HL-60 (cell line): ENCODE measurements around the gene ATP1A2.

Experiments
- POLR2AphosphoS5 ChIP-seq: IDR thresholded peaks from 2 replicates; pipeline ENCODE4 v1.6.1; 2012; ENCODE audit warnings: low read depth
- TF ChIP-seq, protein P1 (sequence below): IDR thresholded peaks from one replicate; pipeline ENCODE4 v1.5.1; 2011; ENCODE audit warnings: low read length, control low read depth, inconsistent platforms; ENCODE audit not compliant: insufficient read depth

DNA sequence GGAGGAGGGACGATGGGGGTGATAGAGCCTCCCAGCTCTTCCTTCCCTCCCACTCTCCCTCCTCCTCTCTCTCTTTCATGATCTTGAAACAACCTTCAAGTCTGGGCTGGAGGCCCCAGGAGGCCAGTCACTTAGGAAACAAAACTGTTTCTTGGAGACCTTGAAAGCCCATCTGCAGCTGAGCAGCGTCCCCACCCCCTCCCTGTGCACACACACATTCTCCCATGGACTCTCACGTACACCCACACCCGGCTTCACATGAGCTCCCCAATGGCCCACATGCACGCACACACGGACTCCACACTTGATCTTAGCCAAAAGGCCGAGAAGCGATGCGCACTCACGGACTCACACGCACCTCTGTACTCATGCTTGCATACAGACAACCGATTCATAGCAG lies 3.2 kb upstream of the ATP1A2 start:
- TF ChIP-seq, protein P1, sequence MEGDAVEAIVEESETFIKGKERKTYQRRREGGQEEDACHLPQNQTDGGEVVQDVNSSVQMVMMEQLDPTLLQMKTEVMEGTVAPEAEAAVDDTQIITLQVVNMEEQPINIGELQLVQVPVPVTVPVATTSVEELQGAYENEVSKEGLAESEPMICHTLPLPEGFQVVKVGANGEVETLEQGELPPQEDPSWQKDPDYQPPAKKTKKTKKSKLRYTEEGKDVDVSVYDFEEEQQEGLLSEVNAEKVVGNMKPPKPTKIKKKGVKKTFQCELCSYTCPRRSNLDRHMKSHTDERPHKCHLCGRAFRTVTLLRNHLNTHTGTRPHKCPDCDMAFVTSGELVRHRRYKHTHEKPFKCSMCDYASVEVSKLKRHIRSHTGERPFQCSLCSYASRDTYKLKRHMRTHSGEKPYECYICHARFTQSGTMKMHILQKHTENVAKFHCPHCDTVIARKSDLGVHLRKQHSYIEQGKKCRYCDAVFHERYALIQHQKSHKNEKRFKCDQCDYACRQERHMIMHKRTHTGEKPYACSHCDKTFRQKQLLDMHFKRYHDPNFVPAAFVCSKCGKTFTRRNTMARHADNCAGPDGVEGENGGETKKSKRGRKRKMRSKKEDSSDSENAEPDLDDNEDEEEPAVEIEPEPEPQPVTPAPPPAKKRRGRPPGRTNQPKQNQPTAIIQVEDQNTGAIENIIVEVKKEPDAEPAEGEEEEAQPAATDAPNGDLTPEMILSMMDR, result no peak
- no peak for TF ChIP-seq POLR2AphosphoS5
